Measurements from ENCODE around the gene CCNJL.

The CCNJL gene

GRCh38 chr5:160293901-160294561 lies 18.3 kb downstream of the CCNJL start:
- H3K4me3 ChIP-seq (ENCODE audit: control insufficient read depth, low read depth, low read length): no peak overlapping the region
- TF ChIP-seq CTCF (conservative IDR thresholded peaks at IDR 0.05; ENCODE audit: control insufficient read depth, insufficient read depth, low read depth, low read length): no peak
- no peak for DNase-seq (ENCODE audit: low read depth)

- no peak for TF ChIP-seq CTCF (conservative IDR thresholded peaks at IDR 0.05; ENCODE audit: control insufficient read depth, insufficient read depth, low read depth, low read length)
- DNase-seq (ENCODE audit: low read depth): no peak
These were observed 19.0 kb downstream of the CCNJL start for GRCh38 chr5:160293386-160293785.

GRCh38 chr5:160291467-160291866 lies 20.9 kb downstream of the CCNJL start:
- TF ChIP-seq CTCF (conservative IDR thresholded peaks at IDR 0.05; ENCODE audit: control insufficient read depth, insufficient read depth, low read depth, low read length): no peak
- no peak overlapping the region for H3K4me3 ChIP-seq (ENCODE audit: control insufficient read depth, low read depth, low read length)
- DNase-seq (ENCODE audit: low read depth): no peak

More at GRCh38 chr5:160293386-160293785, 19.0 kb downstream of the CCNJL start:
- H3K4me3 ChIP-seq (ENCODE audit: control insufficient read depth, low read depth, low read length): no peak overlapping the region

- no peak overlapping the region for H3K4me3 ChIP-seq (ENCODE audit: control insufficient read depth, low read depth, low read length)
- no peak for TF ChIP-seq CTCF (conservative IDR thresholded peaks at IDR 0.05; ENCODE audit: control insufficient read depth, insufficient read depth, low read depth, low read length)
- no peak for DNase-seq (ENCODE audit: low read depth)
These were observed 21.6 kb downstream of the CCNJL start for GRCh38 chr5:160290751-160291150.

GRCh38 chr5:160289721-160290120 lies 22.6 kb downstream of the CCNJL start:
- no peak for DNase-seq (ENCODE audit: low read depth)
- no peak for TF ChIP-seq CTCF (conservative IDR thresholded peaks at IDR 0.05; ENCODE audit: control insufficient read depth, insufficient read depth, low read depth, low read length)
- no peak overlapping the region for H3K4me3 ChIP-seq (ENCODE audit: control insufficient read depth, low read depth, low read length)

GRCh38 chr5:160289356-160289651 lies 23.1 kb downstream of the CCNJL start:
- TF ChIP-seq CTCF (conservative IDR thresholded peaks at IDR 0.05; ENCODE audit: control insufficient read depth, insufficient read depth, low read depth, low read length): no peak
- no peak for DNase-seq (ENCODE audit: low read depth)
- no peak overlapping the region for H3K4me3 ChIP-seq (ENCODE audit: control insufficient read depth, low read depth, low read length)
